B cell (primary cell): ENCODE results near the gene ACP6.

Experiments
- CTCF ChIP-seq: fragments of 200-600 bp; IDR thresholded peaks from one replicate; pipeline ENCODE4 v1.8.0; 2022; ENCODE audit warnings: antibody characterized with exemption, mild to moderate bottlenecking
- EZH2 ChIP-seq: IDR thresholded peaks from 2 replicates; pipeline ENCODE4 v1.6.1; 2012; ENCODE audit warnings: borderline replicate concordance, low read depth, mild to moderate bottlenecking, moderate library complexity, low read length; ENCODE audit not compliant: insufficient read depth, poor library complexity, severe bottlenecking

GRCh38 chr1:147618077-147618569, 52.2 kb downstream of the ACP6 start:
- TF ChIP-seq CTCF (no peak), EZH2 (no peak)
